Myocyte (in vitro differentiated cells): ENCODE measurements around the gene METAP1D. TPM values are rescaled to one million over a fixed set of nuclear protein-coding genes. Genes with fewer than 3 reads are reported as not detected.
"Not testable (repeated sequence)": the region's sequence is repeated elsewhere in the genome, so short reads cannot be mapped to it uniquely, and the experiment has no call there.

Source experiments
- DNase-seq: peaks from one replicate; pipeline ENCODE4 v3.0.0-alpha.2; 2012; ENCODE audit warnings: low read depth
- total RNA-seq: library from RNA; depleted of rRNA; stranded (reverse); fragments of >200 nt; gene quantifications from 2 replicates; pipeline ENCODE4 v1.2.3, GENCODE V29; 2014

The METAP1D gene
- total RNA-seq, 1 donor from 2014 or later: 11.0 TPM

DNA sequence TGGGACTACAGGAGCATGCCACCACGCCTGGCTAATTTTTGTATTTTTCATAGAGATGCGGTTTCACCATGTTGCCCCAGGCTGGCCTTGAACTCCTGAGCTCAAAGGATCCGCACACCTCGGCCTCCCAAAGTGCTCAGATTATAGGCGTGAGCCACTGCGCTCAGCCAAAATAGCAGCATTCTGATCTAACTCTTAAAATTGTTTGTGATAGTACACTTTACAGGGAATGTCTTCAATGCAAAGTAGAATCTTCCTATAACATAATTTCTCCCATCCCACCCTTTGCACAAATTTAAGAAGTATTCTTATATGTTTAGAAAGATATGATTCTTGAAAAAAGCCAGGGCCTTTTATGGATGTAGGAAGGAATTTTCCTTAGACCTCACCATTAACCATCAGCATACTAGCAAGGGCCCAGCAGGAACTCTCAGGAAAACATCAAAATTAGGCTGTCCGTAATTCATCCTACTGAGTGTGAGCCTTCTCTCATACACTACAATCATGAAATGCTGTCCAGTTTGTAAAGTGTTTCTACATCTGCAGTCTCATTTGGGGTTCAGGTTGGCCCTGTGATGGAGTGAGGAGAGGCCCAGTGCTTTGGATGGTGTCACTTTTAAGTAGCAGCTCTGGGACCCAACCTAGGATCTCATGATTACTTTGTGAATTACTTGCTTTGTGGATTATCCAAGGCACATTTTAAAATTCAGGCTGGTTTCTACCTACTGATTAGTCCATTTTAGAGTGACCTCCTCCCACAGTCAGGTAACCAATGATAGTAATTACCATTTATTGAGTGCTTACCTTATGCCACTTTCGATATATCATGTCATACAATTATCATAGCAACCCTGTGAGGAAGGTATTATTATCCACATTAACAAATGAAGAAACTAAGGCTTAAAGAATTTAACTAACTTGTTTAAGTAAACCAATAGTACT is 48.1 kb downstream of the METAP1D start:
- no peak for DNase-seq

DNA sequence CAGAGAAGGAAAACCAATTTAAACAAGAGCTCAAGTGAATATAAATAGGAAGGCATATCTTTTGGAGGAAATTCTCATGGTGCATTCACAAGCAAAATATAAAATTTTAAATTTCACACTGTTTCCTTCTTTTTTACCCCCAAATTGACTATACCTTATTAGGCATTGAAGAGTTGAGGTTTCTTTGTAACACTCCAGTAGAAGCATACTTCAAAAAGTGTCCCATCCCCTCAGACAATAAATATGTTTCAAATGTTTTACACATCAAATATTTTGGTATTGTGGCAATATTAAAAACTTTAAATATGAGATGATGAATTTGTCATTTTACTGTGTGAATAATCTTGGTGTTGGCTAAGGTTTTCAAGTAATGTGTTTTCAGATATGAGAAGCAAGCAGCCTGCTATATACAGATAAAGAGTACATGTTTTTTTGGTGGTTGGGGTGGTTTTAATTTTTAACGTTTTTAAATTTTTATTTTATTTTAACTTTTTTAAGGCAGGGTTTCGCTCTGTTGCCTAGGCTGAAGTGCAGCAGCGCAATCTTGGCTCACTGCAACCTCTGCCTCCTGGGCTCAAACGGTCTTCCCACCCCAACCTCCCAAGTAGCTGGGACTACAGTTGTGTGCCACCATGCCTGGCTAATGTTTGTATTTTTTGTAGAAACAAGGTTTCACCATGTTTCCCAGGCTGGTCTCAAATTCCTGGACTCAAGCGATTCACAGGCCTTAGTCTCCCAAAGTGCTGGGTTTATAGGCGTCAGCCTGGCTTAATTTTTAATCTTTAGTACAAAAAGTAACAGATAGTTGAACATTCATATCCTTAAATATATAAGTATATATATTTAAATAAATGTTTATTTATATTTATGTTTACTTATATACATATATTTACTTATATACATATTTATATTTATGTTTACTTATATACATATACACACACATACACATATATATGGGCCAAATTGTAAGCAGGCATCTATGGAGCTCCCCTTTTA is 49.1 kb downstream of the METAP1D start:
- no peak for DNase-seq

DNA sequence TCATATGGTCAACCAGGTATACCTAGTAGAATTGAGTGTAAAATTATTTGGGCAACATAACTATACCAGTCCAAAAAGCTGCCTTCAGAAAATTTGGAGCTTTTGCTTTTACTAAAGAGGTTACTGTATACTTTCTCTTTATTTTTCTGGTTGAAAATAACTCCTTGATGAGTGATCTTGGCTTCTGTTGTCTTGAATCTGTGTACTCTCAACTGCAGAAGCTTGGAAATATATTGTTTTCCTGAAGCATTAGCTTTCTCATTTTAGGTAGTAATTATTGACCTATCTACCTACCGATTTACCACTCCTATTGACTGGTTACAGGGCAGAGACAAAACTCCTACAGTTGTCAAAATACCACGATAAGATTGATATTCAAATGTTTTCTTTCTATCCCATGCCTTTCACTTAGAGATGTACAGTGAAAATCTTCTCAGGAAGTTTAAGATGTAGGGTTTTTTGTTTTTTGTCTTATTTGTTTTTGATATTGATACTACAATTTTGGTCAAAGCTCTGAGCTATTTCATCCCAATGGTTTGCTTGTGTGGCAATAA is 49.9 kb downstream of the METAP1D start:
- no peak for DNase-seq

DNA sequence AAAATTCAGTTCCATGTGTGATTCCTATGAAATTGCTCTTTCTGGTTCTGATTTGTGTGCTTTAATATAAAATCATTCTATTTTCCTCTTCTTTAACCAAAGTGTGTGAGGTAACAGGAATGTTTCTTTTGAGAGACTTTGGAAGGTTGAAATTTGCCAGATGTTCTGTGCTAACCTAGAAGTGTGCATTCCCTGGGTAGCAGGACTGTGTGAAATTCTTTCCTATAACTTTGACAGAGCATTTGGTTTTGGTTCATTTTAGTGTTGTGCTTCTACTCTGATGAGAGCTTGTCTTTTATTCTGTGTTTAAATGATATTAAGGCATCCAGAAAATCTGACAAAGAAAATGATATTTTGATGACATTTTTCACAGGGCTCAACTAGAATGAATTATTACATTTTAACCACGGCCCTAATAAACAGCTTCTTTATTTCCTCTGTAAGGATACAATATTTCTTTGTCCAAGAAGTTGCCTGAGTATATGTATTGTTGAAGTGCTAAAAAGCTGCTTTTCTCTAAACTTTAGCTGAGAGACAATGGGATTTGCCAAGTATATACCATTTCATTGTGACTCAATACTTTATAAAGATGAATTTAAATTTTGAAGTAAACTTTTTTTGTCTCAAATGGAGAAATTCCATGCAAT is 50.8 kb downstream of the METAP1D start:
- no peak for DNase-seq

DNA sequence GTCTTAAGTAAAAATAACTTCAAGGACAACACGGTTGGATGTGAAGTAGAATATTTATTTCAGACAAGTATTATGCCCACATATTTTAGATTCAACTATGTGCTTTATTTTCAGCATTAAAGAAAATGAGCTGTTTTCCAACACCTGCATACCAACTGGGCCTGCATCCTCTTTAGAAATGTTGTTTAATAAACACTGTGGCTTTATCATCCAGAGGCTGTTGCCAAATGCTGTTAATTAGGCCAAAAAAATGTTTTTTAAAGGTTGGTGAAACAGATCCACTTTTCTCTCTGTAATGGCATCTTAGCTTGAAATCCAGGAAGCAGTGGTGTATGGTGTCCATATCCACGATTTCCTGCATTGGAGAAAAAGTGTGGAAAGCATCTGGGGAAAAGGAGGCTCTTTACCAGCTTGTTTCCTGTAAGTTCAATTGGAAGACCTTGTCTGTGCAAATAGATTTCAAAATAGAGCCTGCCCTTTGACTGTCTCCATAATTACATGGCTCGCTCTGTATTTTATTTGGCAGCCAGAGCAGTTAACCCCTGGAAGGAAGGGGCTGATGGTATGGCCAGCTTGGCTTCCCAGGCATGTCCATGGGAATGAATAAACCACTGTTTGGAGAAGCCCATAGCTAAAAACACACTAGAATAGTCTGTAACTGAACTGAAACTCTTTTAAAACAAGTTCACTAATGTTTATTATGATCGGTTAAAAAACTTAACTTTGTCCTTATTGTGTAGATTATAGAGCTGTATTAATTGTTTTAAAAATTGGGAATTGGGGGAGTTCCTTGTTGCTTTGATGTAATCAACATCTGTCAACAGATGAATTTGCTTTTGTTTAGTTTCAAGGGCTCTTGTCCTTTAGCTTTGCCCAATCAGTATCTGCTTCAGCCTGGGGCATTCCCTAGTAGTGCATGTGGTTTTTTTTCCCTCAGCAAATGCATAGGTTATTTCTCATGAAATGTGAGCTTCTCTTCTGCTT is 52.5 kb downstream of the METAP1D start:
- DNase-seq: no peak

DNA sequence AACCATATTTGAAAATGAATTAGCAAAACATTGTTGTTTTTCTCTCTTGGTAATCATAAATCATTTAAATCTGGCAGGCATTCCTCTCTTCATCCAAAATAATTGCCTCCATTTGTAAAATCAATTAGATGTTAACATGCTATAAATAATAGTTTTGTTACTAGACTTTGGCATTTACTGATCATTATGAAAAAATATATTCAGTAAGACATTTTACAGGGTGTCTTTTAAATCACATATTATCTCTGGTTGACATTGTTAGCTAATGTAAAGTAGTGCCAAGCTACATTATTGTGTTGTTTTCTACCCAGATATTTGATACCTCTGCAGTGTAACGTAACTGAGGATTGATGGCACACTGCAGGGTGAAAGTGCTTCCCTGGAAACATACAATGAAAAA is 53.7 kb downstream of the METAP1D start:
- DNase-seq: no peak

DNA sequence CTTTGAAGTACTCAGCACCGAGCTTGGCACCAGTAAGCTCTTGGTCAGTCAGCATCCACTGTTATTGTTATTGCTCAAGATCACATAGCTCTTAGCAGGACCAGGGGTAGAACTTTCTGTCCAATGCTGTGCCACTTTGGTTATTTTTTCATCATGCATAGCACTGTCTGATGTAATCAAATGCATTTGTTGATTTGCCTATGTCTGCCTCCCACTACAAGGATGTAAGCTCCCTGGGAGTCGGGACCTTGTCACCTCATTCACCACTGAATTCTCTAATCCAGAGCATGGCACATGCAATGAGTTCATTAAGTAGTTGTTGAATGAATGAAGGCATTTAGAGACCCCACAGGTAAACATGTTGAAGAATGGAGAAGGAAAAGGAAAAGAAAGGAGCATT is 56.5 kb downstream of the METAP1D start:
- DNase-seq: no peak

DNA sequence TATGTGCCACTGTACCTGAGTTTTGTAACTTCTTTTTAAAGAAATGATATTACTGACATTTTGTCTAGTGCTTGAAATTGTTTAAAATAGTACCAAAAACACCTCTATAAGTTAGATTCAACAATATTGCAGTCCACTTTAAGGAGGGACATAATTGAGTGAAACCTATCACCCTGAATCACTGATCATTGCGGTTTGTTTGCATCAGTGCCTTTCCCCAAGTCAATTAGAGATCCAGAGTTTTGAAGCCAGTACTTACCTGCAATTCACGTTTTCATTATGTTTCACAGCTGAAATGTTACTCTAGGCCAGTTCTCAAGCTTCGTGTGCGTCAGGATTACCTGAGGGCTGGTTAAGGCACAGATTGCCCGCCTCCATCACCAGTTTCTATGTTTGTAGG is 58.9 kb downstream of the METAP1D start:
- no peak for DNase-seq

DNA sequence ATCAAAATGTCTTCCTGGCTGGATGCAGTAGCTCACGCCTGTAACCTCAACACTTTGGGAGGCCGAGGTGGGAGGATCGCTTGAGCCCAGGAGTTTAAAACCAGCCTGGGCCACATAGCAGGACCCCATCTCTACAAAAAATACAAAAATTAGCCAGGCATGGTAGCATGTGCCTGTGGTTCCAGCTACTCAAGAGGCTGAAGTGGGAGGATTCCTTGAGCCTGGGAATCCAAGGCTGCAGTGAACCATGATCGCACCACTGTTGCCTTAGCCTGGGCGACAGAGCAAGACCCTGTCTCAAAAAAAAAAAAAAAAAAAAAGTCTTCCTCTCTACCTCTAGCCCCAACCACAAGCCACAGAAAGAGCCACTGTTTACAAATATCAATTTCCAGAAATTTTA is 60.4 kb downstream of the METAP1D start:
- not testable (repeated sequence) for DNase-seq

DNA sequence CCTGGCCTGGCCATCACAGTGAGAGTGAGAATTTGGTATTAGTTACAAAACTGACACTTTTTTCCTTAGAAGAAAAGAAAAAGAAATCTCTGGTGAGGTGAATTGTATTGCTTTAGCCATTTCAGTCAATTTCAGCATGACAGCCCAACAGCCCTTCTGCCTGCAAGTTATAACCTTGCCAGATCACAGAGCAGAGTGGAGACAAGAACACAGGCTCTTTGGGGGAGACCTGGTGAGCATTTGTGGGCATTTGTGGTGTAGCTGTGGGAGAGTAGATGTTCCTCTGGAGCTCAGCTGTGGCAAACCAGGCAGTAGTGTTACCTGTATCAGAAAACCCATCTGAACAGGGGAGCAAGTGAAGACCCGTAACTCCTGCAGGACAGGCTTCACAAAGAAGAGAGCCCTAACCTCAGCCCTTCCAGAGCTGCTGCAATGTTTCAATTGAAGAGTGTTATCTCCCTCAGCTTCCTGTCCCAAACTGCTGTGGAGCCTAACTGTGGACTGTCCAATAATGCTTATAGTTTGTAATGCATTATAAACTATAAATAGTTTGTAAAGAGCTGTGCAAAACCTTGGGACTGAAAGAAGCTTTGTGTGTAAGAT is 62.8 kb downstream of the METAP1D start:
- DNase-seq: no peak

DNA sequence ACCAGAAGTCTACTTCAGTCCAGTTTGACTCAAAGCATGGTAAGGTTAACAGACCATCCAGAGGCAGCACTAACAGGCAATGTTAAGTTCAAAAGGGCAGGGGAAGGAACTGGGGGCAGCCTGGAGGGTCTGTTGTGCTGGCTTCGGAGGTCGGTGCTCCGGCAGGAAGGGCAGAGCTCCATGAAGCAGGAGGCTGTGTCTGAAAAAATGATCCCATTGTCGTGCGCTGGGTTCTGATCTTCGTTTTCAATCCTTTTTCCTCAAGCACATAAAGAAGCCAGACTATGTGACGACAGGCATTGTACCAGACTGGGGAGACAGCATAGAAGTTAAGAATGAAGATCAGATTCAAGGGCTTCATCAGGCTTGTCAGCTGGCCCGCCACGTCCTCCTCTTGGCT is 63.7 kb downstream of the METAP1D start:
- DNase-seq: no peak

DNA sequence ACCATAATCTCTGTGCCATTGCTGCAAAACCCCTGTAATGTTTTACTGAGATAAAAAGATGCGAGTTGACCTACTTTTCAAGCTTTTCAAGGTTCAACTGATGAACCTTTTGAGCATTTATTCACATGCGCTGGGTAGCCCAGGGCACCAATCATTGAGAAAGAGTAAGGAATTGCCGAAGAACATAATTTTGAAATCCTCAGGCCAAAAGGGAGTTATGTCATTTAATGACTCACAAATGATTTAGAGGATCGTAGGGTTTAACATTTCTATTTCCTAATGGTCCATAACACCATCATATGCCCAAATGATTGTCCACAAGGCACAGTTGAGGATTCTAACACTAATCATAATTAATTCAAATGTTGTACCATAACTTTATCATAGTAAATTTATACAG is 65.4 kb downstream of the METAP1D start:
- DNase-seq: no peak

DNA sequence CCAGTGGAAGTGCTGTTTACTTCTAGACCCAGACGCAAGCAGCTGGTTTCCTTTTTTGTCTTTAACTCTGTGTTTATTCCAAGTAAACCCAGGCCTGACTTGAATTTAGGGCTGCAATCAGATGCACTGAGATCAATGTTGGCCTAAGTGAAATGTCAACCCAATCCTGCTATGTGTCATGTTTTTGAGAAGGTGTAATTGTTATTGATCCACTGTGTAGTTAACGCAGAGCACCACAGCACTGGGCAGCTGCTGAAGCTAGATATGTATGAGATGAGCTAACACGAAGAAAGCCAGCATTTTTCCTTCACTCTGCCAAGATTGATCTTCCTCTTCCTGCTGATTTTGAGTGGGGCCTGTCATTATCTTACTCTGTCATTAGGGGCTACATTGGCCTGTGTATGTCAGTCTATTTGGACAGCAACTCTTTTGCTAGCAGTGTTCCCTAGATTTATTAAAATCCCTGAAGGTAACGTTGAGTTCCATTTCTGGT is 66.7 kb downstream of the METAP1D start:
- DNase-seq: no peak

DNA sequence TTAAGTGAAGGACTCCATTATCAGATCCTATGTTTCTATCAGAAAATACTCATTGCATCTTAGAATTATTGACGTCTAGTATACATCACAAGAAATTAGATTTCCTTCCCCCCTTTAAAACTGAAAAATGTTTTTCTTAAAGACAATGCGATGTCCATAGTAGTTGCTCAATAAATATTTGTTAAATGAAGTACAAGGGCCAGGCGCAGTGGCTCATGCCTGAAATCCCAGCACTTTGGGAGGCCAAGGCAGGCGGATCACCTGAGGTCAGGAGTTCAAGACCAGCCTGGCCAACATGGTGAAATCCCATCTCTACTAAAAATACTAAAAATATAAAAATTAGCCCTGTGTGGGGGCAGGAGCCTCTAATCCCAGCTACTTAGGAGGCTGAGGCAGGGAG is 68.2 kb downstream of the METAP1D start:
- not testable (repeated sequence) for DNase-seq

DNA sequence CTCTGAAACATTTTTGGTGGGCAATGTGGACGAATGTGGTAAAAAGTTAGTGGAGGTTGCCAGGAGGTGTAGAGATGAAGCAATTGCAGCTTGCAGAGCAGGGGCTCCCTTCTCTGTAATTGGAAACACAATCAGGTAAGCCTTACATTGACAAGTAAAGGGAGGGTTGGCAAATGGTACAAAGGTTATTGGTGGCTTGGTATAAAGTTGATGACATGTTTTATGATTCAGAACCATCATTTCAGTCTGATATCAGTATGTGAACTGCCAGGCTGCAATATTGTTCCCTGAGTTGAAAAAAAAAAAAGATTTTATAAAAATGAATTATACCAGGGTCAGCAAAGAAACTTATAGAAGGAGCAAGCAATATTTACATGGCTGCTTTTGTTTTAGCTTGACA is 71.2 kb downstream of the METAP1D start:
- no peak for DNase-seq

DNA sequence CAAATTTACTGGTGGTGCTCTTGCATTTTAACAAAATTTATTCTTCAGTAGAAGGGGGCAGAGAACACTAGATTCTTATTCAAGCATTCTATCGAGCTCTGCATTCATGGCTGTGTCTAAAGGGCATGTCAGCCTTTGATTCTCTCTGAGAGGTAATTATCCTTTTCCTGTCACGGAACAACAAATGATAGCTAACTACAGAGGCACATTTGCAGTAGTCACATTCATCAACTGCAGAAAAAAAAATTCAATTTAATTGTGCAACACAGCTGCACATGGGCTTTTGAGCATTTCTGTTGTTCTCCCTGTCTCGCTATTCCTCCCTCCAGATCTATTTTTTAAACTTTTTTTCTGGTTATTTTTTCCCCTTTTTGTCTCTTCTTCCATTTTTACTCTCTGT is 72.5 kb downstream of the METAP1D start:
- DNase-seq: no peak

DNA sequence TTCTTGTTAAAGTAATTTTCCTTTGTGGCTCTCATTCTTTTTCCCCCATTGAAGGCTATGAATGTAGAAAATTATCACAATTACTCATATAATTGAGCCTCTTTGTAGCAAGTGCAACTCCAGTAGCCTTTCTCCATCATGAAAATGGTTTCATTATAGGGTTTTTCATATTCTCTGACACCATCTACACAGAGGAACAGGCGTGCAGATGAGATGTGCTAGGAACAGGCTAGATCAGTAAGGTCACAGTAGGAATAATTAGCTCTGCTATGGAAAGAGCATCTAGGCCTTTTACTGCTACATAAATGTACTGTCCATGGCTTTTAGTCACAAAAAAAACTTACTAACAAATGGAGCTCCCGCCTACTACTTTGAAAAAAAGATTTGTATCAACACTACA is 73.0 kb downstream of the METAP1D start:
- DNase-seq: no peak

DNA sequence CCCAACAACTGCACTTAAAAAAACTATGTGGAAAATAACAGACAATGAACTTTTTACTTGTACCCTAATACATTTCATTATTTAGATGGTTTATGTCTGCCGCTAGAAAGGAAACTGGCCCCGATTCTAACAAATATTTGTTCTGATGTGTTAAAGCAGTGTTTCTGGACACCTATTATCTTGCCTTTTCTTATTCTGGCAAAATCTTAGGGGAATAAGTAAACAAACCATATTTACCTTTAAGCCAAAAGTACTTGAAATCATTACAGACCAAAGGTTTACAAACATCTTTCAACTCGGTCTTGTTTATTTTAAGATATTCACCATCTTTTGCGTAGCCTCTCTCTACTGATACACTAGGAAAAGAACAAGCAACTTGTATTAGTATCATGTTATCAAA is 73.8 kb downstream of the METAP1D start:
- no peak for DNase-seq

DNA sequence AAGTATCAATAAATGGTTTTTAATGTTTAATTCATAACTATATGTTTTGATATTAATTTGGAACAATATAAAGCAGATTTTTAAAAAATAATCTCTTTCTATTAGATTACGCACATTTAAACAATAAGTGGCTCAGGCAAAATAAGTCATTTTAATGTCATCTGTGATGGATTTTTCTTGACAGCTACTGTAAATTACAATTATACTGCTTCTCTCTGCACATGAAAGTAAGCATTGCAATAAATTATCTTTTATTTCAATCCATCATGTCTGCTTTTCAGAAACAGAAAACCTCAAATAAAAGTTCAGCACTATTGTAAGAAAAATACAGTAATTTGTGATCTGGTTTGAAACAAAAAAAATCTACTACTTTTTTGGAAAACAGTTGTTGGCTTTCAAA is 74.5 kb downstream of the METAP1D start:
- no peak for DNase-seq
